Caco-2 (cell line): Measurements from ENCODE around the gene BACH2. TPM values are rescaled to one million over a fixed set of nuclear protein-coding genes. Genes with fewer than 3 reads are reported as not detected.

Experiments used
- BruUV-seq: library from RNA; stranded (reverse); fragments of 400-500 nt; replicated peaks from 2 replicates; lab custom pipeline; 2021; lab: Mats Ljungman, UMichigan
- CTCF ChIA-PET: fragments of 300-600 bp; sonication (Branson Sonifier 250); formaldehyde crosslinking; loops from one replicate; lab custom pipeline; 2022; ENCODE audit warnings: antibody characterized with exemption; lab: Charles Lee
- POLR2A ChIA-PET: fragments of 300-600 bp; sonication (Branson Sonifier 250); formaldehyde crosslinking; loops from one replicate; lab custom pipeline; 2022; ENCODE audit warnings: antibody characterized with exemption; lab: Charles Lee
- DNase-seq, 2 experiments: peaks; one replicate each; pipeline versions ENCODE4 v3.0.0 to v3.0.0-alpha.2; 2020 to 2022
- H3K27me3 ChIP-seq: replicated peaks from 2 replicates; pipeline ENCODE4 v1.6.0; 2011; ENCODE audit warnings: low read length; ENCODE audit not compliant: control insufficient read depth, insufficient read depth
- H3K36me3 ChIP-seq: 2 replicates; pipeline ENCODE4 v1.5.1; 2011; ENCODE audit warnings: low read length; ENCODE audit not compliant: control insufficient read depth, insufficient read depth
- H3K4me1 ChIP-seq: fragments of 250-450 bp; sonication (Bioruptor Pico); 2 replicates; pipeline ENCODE4 v1.5.1; 2020; ENCODE audit warnings: mild to moderate bottlenecking
- H3K4me3 ChIP-seq: 2 replicates; pipeline ENCODE4 v1.5.1; 2011; ENCODE audit warnings: low read depth, mild to moderate bottlenecking, control low read depth, low read length
- H3K9me3 ChIP-seq: fragments of 250-450 bp; sonication (Bioruptor Pico); 2 replicates; pipeline ENCODE4 v1.5.1; 2020; ENCODE audit warnings: mild to moderate bottlenecking, moderate library complexity
- H3K27ac Mint-ChIP-seq: one replicate; pipeline ENCODE4 v1.8.0; 2022; ENCODE audit warnings: mixed read lengths; ENCODE audit not compliant: unreplicated experiment
- H3K27me3 Mint-ChIP-seq: one replicate; pipeline ENCODE4 v1.8.0; 2022; ENCODE audit warnings: mixed read lengths; ENCODE audit not compliant: insufficient read depth, unreplicated experiment
- H3K36me3 Mint-ChIP-seq: one replicate; pipeline ENCODE4 v1.8.0; 2022; ENCODE audit warnings: mild to moderate bottlenecking, mixed read lengths; ENCODE audit not compliant: insufficient read depth, unreplicated experiment
- H3K4me1 Mint-ChIP-seq: one replicate; pipeline ENCODE4 v1.8.0; 2022; ENCODE audit warnings: low read depth, mixed read lengths; ENCODE audit not compliant: unreplicated experiment
- H3K4me3 Mint-ChIP-seq: one replicate; pipeline ENCODE4 v1.8.0; 2022; ENCODE audit warnings: mild to moderate bottlenecking, moderate library complexity, mixed read lengths; ENCODE audit not compliant: unreplicated experiment
- H3K9me3 Mint-ChIP-seq: one replicate; pipeline ENCODE4 v1.8.0; 2022; ENCODE audit warnings: mixed read lengths; ENCODE audit not compliant: unreplicated experiment
- intact Hi-C: fragments of 100-400 bp; cut with micrococcal nuclease; formaldehyde crosslinking; loops from one replicate; pipeline ENCODE4 v1.10.0; 2022; ENCODE audit not compliant: unreplicated experiment
- total RNA-seq: library from RNA; stranded (reverse); gene quantifications from 2 replicates; pipeline ENCODE4 v1.2.3, GENCODE V29; 2022
- TF ChIP-seq, protein P1 (sequence below), 2 experiments: fragments of 200-600 bp in 1 of 2; IDR thresholded peaks; 1 replicate in 1 of 2; 2 replicates in 1 of 2; pipeline versions ENCODE4 v1.5.1 to v1.8.0; 2011 to 2022; ENCODE audit warnings: antibody characterized with exemption in 1 of 2, control low read depth in 1 of 2, inconsistent platforms in 1 of 2, low read depth in 1 of 2, low read length in 1 of 2, mild to moderate bottlenecking in 1 of 2, moderate library complexity in 1 of 2; ENCODE audit not compliant: insufficient read depth in 1 of 2, severe bottlenecking in 1 of 2, unreplicated experiment in 1 of 2

BACH2 gene
- total RNA-seq, 1 experiment from 2014 or later = 0.43 TPM

DNA sequence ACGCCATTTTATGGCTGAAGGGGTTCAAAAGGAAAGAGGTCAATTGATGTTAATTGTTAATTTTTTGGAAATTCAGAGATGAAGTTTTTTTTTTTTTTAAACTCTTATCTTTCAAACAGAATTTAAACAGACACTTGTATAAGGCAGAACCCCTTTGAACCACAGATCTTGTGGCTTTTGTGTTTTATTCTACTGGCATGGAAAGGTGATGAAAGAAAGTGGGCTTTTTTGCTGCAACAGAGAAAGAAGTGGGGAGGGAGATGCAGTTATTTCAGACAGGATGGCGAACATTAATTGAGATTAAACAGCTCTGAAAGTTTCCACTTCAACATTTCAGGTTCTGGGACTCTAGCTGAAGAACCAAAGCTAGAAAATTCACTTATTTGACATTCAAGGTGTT, 201.5 kb downstream of the BACH2 start:
- H3K4me1 ChIP-seq = no peaks in the 10 kb centered on the region
- H3K36me3 ChIP-seq = no peaks in the 10 kb centered on the region
- Mint-ChIP-seq H3K27ac (no peak overlapping the region), H3K9me3 (no peaks in the 10 kb centered on the region), H3K4me1 (no peaks in the 10 kb centered on the region), H3K27me3 (peaks cover 19% of the 10 kb centered on the region), H3K4me3 (no peak overlapping the region), H3K36me3 (no peaks in the 10 kb centered on the region)
- no peaks in the 10 kb centered on the region for H3K9me3 ChIP-seq
- ChIA-PET CTCF (interaction anchor here (1.1 kb wide), 1 partner anchor 93 kb away, joined by 4 read pairs; no protein-coding TSS in a partner anchor), POLR2A (no interaction called here)
- no peak overlapping the region for H3K4me3 ChIP-seq
- intact Hi-C loops = no loop called here
- no TSS peak for BruUV-seq
- TF ChIP-seq, protein P1, sequence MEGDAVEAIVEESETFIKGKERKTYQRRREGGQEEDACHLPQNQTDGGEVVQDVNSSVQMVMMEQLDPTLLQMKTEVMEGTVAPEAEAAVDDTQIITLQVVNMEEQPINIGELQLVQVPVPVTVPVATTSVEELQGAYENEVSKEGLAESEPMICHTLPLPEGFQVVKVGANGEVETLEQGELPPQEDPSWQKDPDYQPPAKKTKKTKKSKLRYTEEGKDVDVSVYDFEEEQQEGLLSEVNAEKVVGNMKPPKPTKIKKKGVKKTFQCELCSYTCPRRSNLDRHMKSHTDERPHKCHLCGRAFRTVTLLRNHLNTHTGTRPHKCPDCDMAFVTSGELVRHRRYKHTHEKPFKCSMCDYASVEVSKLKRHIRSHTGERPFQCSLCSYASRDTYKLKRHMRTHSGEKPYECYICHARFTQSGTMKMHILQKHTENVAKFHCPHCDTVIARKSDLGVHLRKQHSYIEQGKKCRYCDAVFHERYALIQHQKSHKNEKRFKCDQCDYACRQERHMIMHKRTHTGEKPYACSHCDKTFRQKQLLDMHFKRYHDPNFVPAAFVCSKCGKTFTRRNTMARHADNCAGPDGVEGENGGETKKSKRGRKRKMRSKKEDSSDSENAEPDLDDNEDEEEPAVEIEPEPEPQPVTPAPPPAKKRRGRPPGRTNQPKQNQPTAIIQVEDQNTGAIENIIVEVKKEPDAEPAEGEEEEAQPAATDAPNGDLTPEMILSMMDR (IDR thresholded peaks at IDR 0.05; ENCODE audit: insufficient read depth in 1 of 2, low read depth in 1 of 2, low read length in 1 of 2, severe bottlenecking in 1 of 2, unreplicated experiment in 1 of 2) = no peak
- no peaks in the 10 kb centered on the region for H3K27me3 ChIP-seq
- DNase-seq = no peak

DNA sequence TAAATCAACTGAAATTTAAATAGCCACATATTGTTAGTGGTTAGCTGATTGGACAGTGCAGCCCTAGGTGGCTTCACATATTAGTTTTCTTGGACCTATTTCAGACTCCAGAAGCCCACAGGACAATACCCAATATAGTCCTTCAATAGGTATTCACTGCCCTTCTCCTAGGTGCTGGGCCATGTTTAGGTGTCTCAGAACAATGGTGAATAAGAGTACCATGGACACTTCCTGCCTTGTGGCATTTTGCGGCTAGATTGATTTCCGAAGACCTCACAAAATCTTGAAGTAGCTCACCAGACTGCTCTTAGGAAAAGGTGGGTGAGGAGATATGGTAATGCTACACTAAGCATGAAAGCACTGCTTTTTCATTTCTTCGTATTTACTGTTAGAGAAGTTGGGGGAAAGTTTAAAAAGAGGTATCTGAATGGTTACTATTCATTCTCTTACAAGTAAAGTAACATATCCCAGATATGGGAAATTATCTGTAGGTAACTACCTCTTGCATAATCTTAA, 203.0 kb downstream of the BACH2 start:
- POLR2A ChIA-PET = no interaction called here
- CTCF ChIA-PET = no interaction called here
- H3K9me3 Mint-ChIP-seq = no peaks in the 10 kb centered on the region
- BruUV-seq = no TSS peak
- Histone ChIP-seq H3K4me1 (no peaks in the 10 kb centered on the region), H3K36me3 (no peaks in the 10 kb centered on the region), H3K4me3 (no peak overlapping the region), H3K27me3 (no peaks in the 10 kb centered on the region), H3K9me3 (no peaks in the 10 kb centered on the region)
- no peaks in the 10 kb centered on the region for H3K4me1 Mint-ChIP-seq
- peaks cover 16% of the 10 kb centered on the region for H3K27me3 Mint-ChIP-seq
- no peak for DNase-seq
- TF ChIP-seq, protein P1 (IDR thresholded peaks at IDR 0.05; ENCODE audit: insufficient read depth in 1 of 2, low read depth in 1 of 2, low read length in 1 of 2, severe bottlenecking in 1 of 2, unreplicated experiment in 1 of 2) = no peak
- intact Hi-C loops = no loop called here
- H3K4me3 Mint-ChIP-seq = no peak overlapping the region
- H3K36me3 Mint-ChIP-seq = no peaks in the 10 kb centered on the region
- no peak overlapping the region for H3K27ac Mint-ChIP-seq

DNA sequence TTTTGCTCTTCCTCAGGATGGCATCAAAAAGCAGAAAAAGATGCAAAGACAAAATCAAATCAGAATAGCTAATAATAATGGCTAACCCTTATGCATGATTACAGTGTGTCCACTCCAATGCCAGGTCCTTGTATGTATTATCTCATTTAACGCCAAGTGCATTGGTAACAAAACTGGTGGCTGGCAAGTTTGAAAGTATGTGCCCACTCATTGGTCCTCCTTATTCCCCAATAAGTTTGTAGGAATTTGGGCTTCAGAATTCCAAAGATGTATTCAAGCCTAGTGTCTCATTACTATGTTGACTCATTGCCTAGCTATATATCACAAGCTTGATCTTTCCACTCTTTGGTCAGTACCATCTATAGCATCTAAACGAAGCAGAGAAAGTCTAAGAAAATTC, 205.8 kb downstream of the BACH2 start:
- peaks cover 8% of the 10 kb centered on the region for H3K27me3 Mint-ChIP-seq
- intact Hi-C loops = no loop called here
- BruUV-seq = no TSS peak
- no peaks in the 10 kb centered on the region for H3K36me3 ChIP-seq
- TF ChIP-seq, protein P1 (IDR thresholded peaks at IDR 0.05; ENCODE audit: insufficient read depth in 1 of 2, low read depth in 1 of 2, low read length in 1 of 2, severe bottlenecking in 1 of 2, unreplicated experiment in 1 of 2) = no peak
- no peak overlapping the region for H3K4me3 ChIP-seq
- no peaks in the 10 kb centered on the region for H3K27me3 ChIP-seq
- H3K36me3 Mint-ChIP-seq = no peaks in the 10 kb centered on the region
- ChIA-PET POLR2A (no interaction called here), CTCF (no interaction called here)
- no peak overlapping the region for H3K27ac Mint-ChIP-seq
- no peak for DNase-seq
- no peaks in the 10 kb centered on the region for H3K9me3 Mint-ChIP-seq
- H3K4me3 Mint-ChIP-seq = no peak overlapping the region
- H3K4me1 ChIP-seq = no peaks in the 10 kb centered on the region
- H3K4me1 Mint-ChIP-seq = no peaks in the 10 kb centered on the region
- no peaks in the 10 kb centered on the region for H3K9me3 ChIP-seq
